Renal cortex interstitium (tissue), 11 donors: ENCODE data around the gene KRTAP5-10. TPM values are rescaled to one million over a fixed set of nuclear protein-coding genes. Genes with fewer than 3 reads are reported as not detected.
"Not testable (repeated sequence)": the region's sequence is repeated elsewhere in the genome, so short reads cannot be mapped to it uniquely, and the experiment has no call there.

Source experiments
- DNase-seq, 11 donors: peaks; one replicate each; pipeline ENCODE4 v3.0.0-alpha.2; 2013; ENCODE audit warnings: low read depth in 9 of 11, low spot score in 4 of 11; ENCODE audit errors: extremely low read depth in 1 of 11
- polyA plus RNA-seq, 3 donors: library from polyadenylated mRNA; unstranded; fragments of 120-200 nt; gene quantifications; one replicate each; pipeline ENCODE4 v1.2.1, GENCODE V29; 2013; ENCODE audit not compliant: insufficient read length in 3 of 3

The KRTAP5-10 gene
- polyA plus RNA-seq, 3 donors = 0.44 TPM; not detected in 2

GRCh38 chr11:71539971-71540370 lies 25.4 kb upstream of the KRTAP5-10 start:
- DNase-seq = not testable (repeated sequence)

GRCh38 chr11:71540521-71541304 lies 24.6 kb upstream of the KRTAP5-10 start:
- not testable (repeated sequence) for DNase-seq

- DNase-seq = no peak
Observed at GRCh38 chr11:71542382-71542781, 23.0 kb upstream of the KRTAP5-10 start.

GRCh38 chr11:71542879-71543777 lies 22.2 kb upstream of the KRTAP5-10 start:
- DNase-seq = no peak

GRCh38 chr11:71543866-71544265 lies 21.5 kb upstream of the KRTAP5-10 start:
- DNase-seq = no peak

- DNase-seq = no peak
Observed at GRCh38 chr11:71544525-71545214, 20.7 kb upstream of the KRTAP5-10 start.

GRCh38 chr11:71545405-71545966 lies 19.9 kb upstream of the KRTAP5-10 start:
- no peak for DNase-seq

GRCh38 chr11:71548120-71548519 lies 17.2 kb upstream of the KRTAP5-10 start, which contains the start of gene KRTAP5-9:
Gene KRTAP5-9 (plus strand): TSS chr11:71548420. CDS start chr11:71548658, 238 bp downstream.
- DNase-seq = no peak

- DNase-seq = no peak
Observed at GRCh38 chr11:71548716-71549151, 16.6 kb upstream of the KRTAP5-10 start.

- no peak for DNase-seq
Observed at GRCh38 chr11:71551711-71552110, 13.7 kb upstream of the KRTAP5-10 start.

GRCh38 chr11:71554996-71555395 lies 10.4 kb upstream of the KRTAP5-10 start:
- no peak for DNase-seq

GRCh38 chr11:71555508-71555907 lies 9.9 kb upstream of the KRTAP5-10 start:
- DNase-seq = no peak

GRCh38 chr11:71556018-71556417 lies 9.3 kb upstream of the KRTAP5-10 start:
- no peak for DNase-seq

- DNase-seq = no peak
Observed at GRCh38 chr11:71557257-71557656, 8.1 kb upstream of the KRTAP5-10 start.

- no peak for DNase-seq
Observed at GRCh38 chr11:71558996-71559395, 6.4 kb upstream of the KRTAP5-10 start.

- no peak for DNase-seq
Observed at GRCh38 chr11:71562120-71562519, 3.2 kb upstream of the KRTAP5-10 start.

GRCh38 chr11:71563406-71563805 lies 2.0 kb upstream of the KRTAP5-10 start:
- DNase-seq = no peak

- no peak for DNase-seq
Observed at GRCh38 chr11:71564430-71564829, 933 bp upstream of the KRTAP5-10 start.

- DNase-seq = no peak
Observed at GRCh38 chr11:71566081-71566620, 788 bp downstream of the KRTAP5-10 start.
